NCI-H524 treated with DMSO at 0.1 percent for 48 hours (cell line): ENCODE data around the gene EFTUD2.
"Not testable (repeated sequence)": the region's sequence is repeated elsewhere in the genome, so short reads cannot be mapped to it uniquely, and the experiment has no call there.

ENCODE experiments used
- DNase-seq: peaks from one replicate; lab custom pipeline; 2025; lab: John Stamatoyannopoulos, UW

EFTUD2 gene

DNA sequence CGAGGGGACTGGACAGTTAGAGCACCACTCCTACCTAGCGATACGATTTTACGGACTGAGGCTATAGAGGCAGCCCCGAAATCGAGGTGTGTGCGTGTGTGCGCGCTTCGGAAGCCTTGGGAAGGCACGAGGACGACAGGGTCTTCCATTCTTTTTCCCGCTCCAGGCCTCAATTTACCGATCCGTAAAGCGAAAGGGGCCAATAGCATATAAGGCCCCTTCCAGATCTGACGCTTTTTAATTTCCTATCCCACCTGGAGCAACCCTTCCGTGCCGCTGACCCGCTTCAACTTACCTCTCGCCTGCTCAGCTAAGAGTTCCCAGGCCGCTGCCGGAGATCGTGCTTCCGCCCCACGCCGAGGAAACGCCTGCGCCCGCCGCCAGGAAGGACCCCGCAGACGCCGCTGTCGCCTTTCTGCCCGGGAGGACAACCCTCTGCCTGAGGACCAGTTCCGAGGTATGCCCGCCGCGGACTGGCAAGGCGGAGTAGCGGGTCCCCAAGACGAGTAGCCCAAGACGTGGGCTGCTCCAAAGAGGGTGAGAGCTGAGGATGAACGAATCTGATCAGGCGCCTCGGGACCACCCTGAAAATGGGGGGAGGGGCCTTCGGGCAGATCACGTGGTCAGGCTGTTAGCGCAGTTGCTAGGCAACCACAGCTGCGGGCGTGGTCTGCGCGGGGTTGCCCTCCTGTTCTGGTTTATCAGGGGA, at the start of gene EFTUD2:
EFTUD2 (minus strand) TSS at position 372 of the 709 bp plus-strand sequence. CDS start 4,924 bp downstream, outside the sequence.
- DNase-seq: peak; percentile 45

DNA sequence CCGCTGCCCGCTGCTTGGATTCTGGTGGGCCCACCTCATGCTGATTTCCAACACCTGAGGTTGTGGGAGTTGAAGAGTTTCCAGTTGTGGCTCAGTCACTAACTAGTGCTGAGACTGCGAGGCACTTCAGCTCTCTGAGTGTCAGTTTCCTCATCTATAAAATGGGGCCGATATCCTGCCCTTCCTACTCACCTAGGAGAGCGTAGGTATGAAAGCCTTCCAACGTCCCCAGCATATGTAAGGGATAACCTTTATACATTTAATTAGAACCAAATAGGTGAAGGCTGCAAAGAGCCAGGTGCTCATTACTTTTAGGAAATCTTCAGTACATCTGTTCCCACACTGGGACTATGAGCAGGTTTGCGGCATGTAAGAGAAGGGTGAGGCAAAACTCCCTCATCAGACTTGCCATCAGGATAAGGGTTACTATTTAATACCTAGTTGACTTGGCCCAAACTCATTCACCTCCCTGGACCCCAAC, 49.1 kb upstream of the EFTUD2 start:
- no peak for DNase-seq

DNA sequence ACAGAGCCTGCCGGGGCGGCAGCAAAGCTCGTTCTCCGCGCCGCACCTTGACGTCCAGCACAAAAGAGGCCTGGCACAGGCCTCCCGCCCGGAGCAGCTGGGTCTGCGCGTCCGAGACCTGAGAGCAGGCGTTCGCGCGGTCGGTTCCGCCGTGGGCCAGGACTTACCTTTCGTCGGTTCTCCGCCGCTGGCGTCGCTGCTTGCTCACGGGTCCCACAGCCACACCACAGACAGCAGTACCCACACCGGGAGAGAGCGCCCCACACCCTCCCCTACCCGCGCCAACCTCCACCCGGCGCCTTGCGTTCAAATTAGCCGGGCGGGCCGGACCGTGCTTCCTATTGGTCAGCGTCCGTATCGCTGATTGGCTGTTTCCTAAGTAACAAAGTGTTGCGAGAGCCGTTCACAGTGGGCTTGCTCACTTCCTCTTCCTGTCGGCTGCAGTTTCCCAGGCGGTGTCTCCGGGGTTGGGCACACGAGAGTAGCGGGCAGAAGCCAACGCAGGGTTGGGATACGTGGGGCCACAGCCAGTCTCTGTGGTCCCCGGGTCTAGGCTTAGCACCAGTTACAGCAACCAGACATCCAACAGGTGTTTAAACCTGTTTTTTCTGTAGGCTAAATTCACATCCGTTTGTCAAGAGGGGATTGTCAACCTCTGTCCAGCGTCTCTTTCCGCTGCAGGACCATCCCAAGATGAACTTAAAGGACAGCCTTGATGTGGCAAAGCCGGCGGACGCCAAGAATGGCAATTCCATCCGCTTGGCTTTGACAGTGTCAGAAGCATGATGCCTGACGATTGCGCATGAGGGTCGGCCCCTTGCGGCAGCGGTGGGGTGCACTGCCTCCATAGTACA, 48.4 kb upstream of the EFTUD2 start, which contains the start of gene KIF18B:
KIF18B (minus strand) TSS at position 313 of the 854 bp plus-strand sequence. CDS start 11,429 bp downstream, outside the sequence.
- peak; percentile 93 for DNase-seq

DNA sequence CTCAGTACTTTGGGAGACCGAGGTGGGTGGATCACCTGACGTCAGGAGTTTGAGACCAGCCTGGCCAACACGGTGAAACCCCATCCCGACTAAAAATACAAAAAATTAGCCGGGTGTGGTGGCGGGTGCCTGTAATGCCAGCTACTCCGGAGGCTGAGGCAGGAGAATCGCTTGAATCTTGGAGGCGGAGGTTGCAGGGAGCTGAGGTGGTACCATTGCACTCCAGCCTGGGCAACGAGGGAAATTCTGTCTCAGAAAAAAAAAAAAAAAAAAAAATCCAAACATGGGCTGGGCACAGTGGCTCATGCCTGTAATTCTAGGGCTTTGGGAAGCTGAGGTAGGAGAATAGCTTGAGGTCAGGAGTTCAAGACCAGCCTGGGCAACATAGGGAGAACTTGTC, 46.4 kb upstream of the EFTUD2 start:
- not testable (repeated sequence) for DNase-seq

DNA sequence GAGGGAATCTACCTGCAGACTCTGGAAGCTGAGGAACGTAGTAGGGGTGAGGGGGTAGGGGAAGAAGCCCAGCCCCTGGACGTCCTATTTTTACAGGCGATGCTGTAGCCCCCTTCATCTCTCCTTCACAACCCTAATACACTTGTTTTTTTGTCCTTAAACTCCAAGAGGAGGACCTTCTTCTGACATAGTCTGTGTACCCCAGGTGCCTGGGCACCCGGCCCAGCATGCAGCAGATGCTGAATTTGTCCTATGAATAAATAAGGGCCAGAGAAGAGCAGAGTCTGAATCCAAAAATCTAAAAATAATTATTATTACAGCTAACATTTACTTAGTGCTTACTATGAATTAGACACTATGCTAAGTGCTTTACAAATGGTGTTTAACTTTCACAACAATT, 43.2 kb upstream of the EFTUD2 start:
- DNase-seq: no peak

DNA sequence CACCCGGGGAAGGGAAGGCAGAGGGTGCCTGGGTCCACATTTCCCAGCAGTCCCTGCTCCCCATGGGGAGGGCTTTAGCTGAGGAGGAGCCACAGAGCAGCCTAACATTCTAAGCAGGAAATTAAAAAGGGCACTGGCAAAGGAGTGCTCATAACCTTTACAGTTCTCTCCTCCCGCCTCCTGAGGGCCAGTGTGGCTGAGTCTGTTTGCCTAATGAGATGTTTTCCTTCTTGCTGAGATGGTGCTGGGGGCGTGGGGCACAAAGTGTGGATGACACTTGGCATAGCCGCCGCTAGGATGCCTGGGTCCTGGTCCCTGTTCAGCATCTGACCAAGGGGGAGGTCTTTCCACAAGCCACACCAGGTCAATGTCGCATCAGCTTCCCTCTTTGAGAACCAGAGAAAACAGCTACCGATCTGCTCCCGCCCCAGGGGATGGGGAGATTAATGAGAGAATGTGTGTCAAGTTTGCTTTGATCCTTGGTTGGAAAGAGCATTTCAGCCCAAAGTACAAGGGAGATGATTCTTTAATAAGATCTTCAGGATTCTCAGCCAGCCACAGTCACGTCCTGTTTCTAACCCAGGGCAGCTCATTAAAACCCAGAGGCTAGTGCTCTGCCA, 42.6 kb upstream of the EFTUD2 start:
- no peak for DNase-seq

DNA sequence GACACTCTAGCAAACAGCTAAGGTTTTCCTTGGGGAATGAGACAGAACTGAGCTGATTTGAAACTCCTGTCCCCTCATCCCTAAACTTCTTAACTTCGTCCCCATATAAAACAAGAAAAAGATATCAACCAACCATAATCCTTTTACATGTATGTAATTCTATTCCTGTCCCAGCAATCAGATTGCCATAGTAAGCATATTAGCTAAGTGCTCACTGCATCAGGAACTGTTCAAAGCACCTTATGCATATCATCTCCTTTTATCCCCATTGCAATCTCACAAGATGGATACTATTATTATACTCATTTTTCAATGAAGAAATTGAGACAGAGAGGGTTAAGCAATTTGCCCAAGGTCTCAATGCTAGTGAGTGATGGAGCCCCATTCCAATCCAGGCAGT, 41.5 kb upstream of the EFTUD2 start:
- no peak for DNase-seq

DNA sequence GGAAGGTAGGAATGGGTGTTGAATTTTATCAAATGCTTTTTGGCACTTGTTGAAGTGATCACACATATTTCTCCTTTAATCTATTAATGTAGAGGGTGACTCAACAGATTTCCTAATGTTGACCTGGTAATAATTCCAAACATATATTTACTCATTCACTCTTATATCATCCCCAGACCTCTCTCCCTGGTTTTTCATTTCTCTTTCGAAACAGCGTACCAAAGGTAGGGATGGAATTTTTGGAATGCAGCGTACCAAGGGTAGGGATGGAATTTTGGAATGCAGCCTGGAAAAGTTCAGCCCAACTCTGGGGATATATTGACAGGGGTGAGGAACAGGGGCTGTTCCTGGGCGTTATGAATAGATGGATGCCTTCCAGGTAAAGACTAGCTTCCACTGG, 41.1 kb upstream of the EFTUD2 start:
- no peak for DNase-seq

DNA sequence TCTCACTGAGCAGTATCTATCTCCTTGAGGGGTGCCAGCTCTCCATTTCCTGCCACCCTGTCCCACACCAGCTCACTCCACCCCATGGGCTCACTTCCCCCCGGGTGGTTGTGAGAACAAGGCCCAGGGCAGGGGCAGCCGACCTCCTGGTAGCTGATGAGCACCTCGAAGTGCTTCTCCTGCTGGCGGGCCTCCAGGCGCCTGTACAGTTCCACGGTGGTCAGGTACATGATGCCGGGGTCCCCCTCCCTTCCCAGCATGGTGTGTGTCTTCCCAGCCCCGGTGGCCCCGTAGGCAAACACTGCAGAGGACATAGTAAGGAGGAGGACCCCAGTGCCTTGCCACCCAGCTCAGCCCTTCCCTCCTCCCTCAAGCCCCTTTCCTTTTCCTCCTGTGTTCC, 35.9 kb upstream of the EFTUD2 start:
- no peak for DNase-seq

DNA sequence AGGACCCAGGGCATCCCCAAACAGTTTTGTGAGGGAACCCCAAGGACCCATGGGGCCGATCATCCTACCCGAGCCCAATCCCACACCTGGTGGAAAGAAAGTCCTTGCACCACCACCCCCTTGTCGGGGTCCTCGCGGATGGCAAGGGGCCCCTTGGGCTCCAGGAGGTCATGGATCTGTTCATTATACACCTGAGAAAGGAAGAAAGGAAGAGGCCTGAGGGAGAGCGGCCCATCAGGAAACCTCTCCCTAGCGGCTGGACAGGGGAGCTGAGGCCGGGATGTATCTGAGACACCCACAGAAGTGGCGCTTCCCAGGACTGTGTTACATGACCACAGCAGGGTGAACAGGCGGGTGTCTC, 35.5 kb upstream of the EFTUD2 start:
- DNase-seq: no peak

DNA sequence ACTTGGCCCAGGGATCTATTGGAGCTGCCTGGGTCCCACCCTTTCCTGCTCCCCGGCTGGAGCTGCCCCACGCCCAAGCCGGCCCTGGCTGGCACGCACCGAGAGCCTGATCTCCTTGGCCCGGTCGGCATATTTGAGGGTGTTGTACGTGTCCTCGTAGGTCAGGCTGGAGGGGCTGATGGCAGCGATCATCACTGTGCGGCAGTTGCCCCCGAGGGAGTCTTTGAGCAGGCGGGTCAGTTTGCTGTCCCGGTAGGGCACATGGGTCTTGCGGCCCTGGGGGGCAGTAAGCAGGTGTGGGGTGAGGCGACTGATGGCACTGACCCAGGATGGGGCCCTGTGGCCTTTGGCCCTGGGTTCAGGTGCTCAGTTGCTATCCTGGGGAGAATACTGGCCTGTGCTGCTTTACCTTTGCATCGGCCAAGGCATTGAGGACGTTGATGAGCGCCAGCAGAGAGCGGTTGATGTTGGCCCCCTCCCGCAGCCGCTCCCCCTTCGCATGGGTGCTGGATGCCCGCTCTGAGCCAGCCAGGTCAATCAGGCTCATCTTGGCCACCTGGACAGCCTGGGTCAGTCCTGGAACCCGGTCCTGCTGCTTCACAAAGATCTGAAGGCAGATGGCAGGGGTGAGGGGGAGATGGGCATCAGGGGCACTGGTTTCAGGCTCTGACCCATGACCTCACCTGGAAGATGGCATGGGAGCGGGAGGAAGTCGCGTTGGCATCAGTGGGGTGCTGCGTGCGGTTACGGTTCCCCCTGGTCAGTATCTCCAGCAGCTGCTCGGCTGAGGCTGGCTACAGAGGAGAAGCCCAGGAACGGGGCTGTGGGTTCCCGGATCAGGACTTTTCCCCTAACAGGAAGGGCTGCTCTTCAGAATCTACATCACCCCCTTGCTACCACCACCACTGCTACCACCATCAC, 34.8 kb upstream of the EFTUD2 start:
- no peak for DNase-seq

DNA sequence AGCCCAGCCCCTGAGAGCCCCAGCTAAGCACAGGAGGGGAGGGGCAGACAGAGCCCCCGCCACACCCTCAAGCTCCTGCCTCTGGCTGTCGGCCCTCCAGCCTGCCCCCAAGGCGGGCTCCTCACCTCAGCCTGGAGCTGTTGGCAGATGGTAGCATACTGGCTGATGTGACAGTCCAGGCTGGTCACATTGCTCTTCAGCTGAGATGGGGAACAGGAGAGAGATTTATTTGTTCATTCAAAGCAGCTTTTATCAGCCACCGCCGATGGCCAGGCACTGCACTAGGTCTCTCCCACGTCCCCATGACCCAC, 33.5 kb upstream of the EFTUD2 start:
- DNase-seq: no peak

DNA sequence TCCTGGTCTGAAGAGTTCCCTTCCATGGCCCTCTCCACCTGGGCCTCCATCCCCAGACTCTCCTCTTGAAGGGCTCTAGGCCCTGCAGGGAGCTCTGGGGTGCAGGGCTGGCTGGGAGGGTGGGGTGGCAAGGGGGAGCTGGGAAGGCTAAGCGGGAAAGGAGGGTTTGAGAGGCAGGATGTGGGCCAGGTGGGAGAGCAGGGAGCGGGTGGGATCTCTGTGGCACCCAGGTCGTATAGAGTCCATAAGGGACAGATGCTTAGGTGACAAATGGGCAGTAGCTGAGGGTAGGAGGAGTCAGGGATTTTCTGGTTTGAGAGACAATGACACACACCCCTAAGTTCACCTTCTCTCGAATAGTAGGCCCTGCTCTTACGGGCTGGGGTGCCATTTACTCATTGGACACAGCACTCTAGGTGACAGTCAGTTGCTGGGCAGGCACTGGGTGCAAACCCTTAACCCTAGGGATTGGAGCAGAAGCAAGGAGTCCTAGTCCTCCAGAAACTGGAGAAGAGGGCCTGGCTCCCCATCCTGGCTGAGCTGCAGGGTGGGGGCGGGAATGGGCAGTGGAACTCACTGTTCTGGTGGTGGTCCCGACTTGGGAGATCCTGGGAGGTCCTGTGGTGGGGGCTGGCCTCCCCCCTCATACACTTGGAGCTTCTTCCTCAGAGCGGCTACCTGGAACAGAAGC, 33.0 kb upstream of the EFTUD2 start:
- no peak for DNase-seq

DNA sequence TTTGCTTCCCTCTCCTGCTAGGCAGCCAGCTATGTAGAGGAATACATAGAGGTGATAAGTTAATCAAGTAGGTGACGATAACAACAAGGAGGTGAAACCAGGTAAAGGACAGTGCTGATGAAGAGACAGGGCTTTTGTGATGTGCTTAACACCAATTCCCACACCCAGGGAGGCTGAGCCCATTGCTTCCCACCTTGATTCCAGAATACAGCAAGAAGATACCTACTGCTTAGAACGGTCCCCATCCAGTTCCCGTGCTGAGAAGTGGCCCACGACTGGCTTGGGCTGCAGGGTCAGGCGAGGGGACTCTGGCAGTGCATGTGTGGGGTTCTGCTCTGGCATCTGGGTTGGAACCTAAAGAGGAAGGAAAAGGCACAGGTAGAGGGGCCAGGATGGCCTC, 32.1 kb upstream of the EFTUD2 start:
- DNase-seq: no peak

DNA sequence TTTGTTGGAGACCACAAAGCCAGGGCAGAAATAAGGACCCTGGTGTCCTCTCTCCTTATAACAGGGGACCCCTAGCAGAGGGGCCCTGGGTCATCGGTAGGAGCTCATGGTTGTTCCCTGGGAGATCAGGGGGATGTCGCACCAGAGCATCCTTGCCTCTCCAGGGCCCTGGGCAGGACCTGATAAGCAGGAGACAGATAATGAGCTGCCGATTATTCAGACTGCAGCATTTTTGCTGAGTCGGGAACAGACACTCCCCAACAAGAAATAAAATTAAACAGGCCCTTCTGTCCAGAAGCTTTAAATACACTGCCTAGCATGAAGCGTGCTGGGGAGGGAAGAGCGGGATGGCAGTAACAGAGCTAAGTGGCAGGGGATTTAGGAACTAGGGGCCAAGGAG, 31.4 kb upstream of the EFTUD2 start:
- no peak for DNase-seq

DNA sequence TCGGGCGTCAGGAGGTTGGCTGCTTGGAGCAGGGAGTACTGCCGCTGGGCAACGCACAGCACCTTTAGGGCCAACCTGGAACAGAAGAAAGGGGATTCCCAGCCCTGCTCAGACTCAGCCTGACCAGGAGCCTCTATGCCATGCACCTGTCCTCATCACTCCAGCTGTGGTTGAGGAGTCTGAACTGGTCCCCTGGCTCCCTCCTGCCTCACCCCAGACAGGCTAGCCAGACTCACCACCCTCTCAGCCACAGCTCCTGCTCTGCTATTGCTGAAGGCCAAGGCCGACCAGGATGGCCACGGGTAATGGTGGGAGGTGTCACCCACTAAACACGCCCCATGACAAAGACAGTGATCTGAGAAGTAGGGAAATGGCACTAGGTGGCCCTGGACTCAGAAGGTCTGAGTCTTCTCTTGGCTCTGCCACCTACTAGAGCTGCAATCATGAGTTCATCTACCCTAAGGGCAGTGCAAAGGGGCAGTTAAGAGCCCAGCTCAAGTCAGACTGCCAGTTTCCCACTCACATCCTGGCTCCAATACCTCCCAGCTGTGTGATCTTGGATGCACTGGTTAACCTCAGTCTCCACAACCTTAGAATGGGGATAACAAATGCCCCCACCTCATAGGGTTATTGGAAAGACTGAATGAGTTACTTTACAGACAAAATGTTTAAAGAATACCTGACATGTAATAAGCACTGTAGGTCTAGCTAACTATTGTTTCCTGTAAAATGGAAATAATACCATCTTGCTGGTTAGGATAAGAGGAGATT, 29.9 kb upstream of the EFTUD2 start:
- no peak for DNase-seq

DNA sequence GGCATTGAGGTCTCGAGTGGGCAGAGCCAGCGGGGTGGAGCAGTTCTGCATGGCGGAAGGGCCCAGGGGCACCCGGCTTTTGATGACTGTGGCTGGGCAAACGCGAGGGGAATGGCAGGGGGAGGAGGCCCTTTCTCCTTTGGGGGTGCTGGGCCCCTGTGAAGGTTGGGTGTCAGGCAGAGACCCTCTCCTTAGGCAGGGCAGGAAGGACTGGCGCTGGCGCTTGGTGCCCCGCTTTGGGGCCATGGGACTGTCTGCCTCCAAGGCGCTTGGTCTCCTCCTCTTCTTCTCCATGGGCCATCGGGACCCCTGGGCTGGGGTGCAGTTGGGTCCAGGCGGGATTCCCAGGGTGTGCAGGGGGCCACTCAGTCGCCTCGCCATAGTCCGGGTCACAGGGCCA, 28.9 kb upstream of the EFTUD2 start:
- DNase-seq: no peak

DNA sequence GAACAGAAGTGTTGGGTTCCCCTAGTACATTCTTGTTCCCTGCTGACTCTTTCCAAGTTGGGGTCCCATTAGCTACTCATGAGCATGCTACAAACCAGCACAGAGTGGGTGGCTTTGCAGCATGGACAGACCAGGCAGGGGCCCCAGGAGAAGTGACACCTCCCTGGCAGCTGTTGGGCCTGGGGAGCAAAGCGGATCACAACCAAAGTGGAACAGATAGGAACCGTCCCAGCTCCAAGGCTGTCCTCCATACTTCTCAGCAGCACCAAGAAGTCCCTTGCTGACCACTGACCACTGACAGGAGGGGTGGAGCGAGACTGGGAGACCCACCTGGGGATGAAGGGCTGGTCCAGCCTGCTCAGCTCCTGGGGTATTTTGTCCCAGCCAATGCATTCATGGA, 28.5 kb upstream of the EFTUD2 start:
- DNase-seq: no peak

DNA sequence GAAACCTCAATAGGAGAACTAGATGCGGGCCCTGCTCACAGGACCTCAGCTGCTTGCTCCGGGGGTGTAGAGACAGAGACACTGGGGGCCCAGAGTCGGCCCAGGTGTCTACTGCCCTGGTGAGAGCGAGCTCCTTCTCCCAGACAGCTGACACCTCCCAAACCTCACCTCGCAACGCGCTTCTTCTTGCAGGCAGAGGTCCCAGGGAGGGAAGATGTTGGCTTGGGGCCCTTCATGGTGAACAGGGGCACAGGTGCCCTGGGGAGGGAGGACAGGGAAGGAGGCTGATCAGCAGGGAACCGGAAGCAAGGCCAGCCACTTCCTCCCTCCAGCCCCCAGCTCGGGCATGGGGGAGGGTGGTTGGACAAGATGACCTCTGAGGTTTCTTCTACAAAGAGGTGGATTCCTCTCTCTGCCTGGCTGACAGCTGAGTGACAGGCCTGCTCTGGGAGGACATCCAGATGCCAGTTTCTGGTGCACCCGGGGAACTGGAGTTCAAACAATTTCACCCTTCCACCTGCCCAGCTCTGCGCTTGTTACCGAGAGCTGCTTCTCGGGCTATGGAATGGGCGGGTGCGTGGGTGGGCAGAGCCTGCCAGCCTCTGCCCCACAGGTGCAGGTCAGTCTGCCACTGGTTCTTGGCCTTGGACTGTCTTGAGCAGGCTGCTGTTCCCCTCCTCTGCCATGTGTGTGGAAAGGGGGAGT, 27.7 kb upstream of the EFTUD2 start:
- no peak for DNase-seq
